GM13976 (cell line): ENCODE measurements around the gene ZBTB37.
"Not testable (repeated sequence)": the region's sequence is repeated elsewhere in the genome, so short reads cannot be mapped to it uniquely, and the experiment has no call there.

ENCODE experiments used
- DNase-seq: peaks from one replicate; pipeline ENCODE4 v3.0.0; 2012; ENCODE audit warnings: low spot score
- in situ Hi-C: fragments of 300-500 bp; cut with MboI; formaldehyde crosslinking; loops from one replicate; pipeline ENCODE4 v1.12.0; 2022; ENCODE audit warnings: low sequenced_read_pairs, mixed read lengths, inconsistent platforms; ENCODE audit not compliant: unreplicated experiment
- TF ChIP-seq, protein P1 (sequence below): IDR thresholded peaks from 2 replicates; pipeline ENCODE4 v1.5.1; 2012; ENCODE audit warnings: borderline replicate concordance, mild to moderate bottlenecking; ENCODE audit not compliant: insufficient read depth; ENCODE audit errors: extremely low read depth, missing control alignments, control extremely low read depth

ZBTB37 gene

GRCh38 chr1:173870252-173871075 is 2.3 kb downstream of the ZBTB37 start:
- peak; percentile 64 for DNase-seq
- in situ Hi-C loops = no loop called here
- TF ChIP-seq, protein P1, sequence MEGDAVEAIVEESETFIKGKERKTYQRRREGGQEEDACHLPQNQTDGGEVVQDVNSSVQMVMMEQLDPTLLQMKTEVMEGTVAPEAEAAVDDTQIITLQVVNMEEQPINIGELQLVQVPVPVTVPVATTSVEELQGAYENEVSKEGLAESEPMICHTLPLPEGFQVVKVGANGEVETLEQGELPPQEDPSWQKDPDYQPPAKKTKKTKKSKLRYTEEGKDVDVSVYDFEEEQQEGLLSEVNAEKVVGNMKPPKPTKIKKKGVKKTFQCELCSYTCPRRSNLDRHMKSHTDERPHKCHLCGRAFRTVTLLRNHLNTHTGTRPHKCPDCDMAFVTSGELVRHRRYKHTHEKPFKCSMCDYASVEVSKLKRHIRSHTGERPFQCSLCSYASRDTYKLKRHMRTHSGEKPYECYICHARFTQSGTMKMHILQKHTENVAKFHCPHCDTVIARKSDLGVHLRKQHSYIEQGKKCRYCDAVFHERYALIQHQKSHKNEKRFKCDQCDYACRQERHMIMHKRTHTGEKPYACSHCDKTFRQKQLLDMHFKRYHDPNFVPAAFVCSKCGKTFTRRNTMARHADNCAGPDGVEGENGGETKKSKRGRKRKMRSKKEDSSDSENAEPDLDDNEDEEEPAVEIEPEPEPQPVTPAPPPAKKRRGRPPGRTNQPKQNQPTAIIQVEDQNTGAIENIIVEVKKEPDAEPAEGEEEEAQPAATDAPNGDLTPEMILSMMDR = no peak

- DNase-seq = no peak
- TF ChIP-seq, protein P1 = no peak
- in situ Hi-C loops = no loop called here
Measured at GRCh38 chr1:173871091-173871490, 2.9 kb downstream of the ZBTB37 start.

- DNase-seq = no peak
- in situ Hi-C loops = no loop called here
- TF ChIP-seq, protein P1 = no peak
Measured at GRCh38 chr1:173871500-173871899, 3.3 kb downstream of the ZBTB37 start.

GRCh38 chr1:173876732-173877131 is 8.6 kb downstream of the ZBTB37 start:
- TF ChIP-seq, protein P1 = no peak
- in situ Hi-C loops = no loop called here
- no peak for DNase-seq

DNA sequence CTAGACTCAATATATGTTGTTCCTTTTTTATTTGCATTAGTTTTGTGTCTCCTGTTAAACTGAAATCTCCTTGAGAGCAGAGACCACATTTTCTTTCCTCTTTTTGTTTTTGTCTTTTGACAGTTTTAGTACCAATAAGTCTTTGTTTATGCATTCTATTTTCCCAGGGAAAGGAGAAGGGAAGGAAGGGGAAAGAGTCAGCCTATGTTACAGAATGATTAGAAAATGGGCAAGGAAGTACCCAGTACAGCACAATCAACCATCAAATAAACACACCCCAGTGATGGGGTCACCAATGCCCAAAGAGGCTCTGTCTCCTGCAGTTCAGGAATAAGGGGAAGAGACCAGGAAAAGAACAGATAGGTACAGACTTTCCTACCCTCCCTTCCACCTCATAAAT is 10.1 kb downstream of the ZBTB37 start:
- DNase-seq = no peak
- in situ Hi-C loops = no loop called here
- TF ChIP-seq, protein P1 = no peak

DNA sequence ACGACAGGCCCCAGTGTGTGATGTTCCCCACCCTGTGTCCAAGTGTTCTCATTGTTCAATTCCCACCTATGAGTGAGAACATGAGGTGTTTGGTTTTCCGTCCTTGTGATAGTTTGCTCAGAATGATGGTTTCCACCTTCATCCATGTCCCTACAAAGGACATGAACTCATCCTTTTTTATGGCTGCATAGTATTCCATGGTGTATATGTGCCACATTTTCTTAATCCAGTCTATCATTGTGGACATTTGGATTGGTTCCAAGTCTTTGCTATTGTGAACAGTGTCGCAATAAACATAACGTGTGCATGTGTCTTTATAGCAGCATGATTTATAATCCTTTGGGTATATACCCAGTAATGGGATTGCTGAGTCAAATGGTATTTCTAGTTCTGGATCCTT is 12.9 kb downstream of the ZBTB37 start:
- in situ Hi-C loops, DNase-seq: not testable (repeated sequence)

GRCh38 chr1:173884701-173885100 is 16.5 kb downstream of the ZBTB37 start:
- DNase-seq = no peak
- in situ Hi-C loops = no loop called here
- TF ChIP-seq, protein P1 = no peak
